ENCODE measurements around the gene KBTBD4.

The KBTBD4 gene
- total RNA-seq: 5.8 to 20.9 (median 14.2) reads per million in 18 experiments

DNA sequence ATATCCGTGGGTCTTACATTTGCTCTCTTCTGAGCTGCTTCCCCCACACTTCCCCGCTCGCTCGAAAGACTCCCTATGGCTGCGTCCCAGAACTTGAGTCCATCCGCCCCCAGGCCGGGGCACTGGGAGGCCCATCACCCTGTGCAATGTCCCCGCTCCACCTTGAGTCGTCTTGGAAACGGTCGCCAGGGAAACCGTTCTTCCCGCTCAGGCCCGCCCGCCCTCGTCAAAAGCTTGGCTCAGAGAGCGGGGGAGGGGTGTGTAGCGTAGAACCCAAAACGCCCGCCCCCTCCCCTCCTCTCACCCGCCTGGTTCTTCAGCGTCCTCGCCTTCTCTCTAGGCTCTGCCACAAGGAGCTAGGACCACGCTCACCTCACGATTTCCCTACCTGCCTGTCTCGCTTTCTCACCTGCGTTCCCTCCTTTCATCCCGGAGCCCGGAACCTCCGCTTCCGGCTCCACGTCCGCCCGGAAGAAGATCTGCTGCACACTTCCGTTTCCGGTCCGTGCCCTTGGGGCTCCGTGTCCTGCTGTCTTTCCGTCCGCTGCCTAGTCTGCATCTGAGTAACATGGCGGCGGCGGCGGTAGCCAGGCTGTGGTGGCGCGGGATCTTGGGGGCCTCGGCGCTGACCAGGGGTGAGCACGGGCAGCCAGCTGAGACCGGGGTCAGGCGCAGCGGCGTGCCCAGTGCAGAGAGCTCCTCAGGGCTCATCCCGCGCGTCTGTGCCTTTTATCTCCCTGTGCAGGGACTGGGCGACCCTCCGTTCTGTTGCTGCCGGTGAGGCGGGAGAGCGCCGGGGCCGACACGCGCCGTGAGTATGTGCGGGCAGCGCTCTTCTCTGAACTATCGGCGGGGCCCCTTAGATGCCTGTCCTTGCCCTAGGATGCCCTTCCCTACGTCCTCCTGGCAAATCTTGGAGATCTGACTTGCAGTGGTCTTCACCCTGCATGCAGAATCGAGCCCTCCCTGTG, at the start of gene KBTBD4, which contains the start of gene NDUFS3:
Gene KBTBD4 (minus strand): TSS at position 447 of the 971 bp plus-strand sequence. CDS start 19 bp downstream, at position 428.
Gene NDUFS3 (plus strand): TSS at position 551 of the 971 bp plus-strand sequence. CDS start 18 bp downstream, at position 569.
- DNase-seq: peak; percentile 90 to 91

DNA sequence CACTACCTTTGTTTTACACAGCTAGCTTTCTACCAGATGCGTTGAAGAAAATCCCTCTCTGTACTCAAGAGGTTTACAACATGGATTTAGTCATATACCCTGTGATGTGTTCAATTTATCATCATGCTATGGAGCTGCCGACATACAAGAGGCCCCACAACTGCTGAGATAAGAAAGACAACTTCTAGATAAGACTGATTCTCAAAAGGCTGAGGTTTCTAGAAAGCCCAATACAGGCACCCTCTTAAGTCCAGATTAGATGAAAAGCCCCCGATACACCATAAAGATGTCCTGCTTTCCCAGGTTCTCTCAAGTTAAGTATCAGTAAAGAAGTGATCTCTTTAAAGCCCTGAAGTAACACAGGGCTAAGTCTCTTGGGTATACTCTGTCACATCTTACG, 49.3 kb upstream of the KBTBD4 start:
- DNase-seq: no peak

GRCh38 chr11:47626234-47626633, 47.5 kb upstream of the KBTBD4 start:
- no peak for DNase-seq

- no peak for DNase-seq
Measured at GRCh38 chr11:47620836-47621378, 42.1 kb upstream of the KBTBD4 start.

DNA sequence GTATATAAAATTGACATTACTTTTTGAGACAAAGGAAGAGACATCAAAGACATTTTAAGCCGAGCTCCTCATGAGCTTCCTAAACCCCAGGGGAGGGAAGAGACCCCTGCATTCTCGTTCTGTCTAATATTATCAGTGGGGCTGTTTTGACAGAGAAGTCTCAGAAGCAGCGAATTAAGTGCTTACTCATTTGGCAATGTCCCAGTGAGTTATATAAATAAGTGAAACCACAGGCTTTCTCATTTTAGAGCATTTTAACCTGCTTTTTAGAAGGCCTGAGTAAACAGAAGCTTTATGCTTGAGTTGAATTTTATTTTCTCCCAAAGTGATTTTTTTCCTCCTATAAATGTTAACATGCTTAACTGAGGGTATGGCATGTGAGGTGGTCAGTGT, 38.6 kb upstream of the KBTBD4 start:
- no peak for DNase-seq

DNA sequence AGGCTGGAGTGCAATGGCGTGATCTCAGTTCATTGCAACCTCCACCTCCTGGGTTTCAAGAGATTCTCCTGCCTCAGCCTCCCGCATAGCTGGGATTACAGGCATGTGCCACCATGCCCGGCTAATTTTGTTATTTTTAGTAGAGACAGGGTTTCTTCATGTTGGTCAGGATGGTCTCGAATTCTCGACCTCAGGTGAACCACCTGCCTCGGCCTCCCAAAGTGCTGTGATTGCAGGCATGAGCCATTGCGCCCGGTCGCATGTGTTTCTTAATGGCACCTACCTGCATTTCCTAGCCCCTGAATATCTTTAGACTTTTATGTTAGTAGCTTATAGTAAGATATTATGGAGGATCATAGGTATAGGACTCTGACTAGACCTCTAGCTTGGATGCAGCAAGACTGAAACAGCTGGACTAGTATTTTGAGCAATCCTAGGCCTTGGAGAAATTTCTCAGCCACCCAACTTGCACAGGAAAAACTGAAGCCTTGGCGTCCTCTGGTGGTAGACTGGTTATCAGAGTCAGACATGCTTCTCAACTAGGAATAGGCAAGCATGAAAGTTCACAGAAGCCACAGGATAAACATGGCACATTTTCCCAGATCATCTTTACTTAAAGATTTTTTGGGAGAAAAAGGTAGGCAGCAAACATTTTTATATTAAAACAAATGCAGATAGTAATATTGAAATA, 38.1 kb upstream of the KBTBD4 start:
- DNase-seq: peak; percentile 67 to 84

DNA sequence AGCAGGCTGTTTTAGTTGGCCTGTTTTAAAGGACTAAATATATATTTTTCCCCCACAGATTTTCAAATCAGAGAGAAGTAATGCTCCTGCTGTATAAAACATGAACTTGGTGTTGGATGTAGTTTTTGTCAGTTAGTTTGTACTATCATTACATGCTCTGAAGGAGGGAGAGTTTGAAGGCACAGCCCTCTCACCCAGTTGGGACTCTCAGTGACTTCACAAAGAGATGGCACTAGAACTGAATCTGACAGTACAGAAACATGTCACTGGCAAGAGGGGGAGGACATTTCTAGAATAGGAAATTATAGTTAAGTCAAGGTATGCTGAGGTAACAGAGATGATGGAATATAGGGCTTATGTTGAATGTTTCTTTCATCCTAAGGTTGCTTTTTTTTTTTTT, 36.5 kb upstream of the KBTBD4 start:
- DNase-seq: no peak

DNA sequence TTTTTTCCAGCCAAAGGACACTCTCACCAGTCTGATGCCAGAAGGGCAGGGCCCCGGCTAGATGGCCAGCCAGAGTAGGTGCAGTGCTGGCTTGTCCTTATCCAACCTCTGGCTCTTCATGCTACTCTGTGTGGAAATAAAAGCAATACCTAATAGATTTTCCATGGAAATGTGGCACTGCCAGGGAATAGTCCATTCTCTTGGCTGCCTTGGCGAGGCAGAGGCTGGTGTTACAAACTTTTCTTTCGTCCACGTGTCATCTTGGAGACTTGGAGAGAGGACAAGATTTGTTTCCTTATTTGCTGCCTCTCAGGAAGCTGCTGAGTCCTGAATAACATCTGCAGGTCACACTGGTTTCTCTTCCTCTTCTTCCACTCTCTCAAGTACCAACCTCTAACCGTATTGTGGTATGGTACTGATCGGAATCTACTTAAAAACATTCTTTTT, 32.6 kb upstream of the KBTBD4 start:
- peak; percentile 62 to 73 for DNase-seq

- no peak for DNase-seq
Measured at GRCh38 chr11:47609675-47610074, 30.9 kb upstream of the KBTBD4 start.

- peak in 1 of 2 donors; percentile 14 for DNase-seq
Measured at GRCh38 chr11:47607380-47607779, 28.6 kb upstream of the KBTBD4 start.

DNA sequence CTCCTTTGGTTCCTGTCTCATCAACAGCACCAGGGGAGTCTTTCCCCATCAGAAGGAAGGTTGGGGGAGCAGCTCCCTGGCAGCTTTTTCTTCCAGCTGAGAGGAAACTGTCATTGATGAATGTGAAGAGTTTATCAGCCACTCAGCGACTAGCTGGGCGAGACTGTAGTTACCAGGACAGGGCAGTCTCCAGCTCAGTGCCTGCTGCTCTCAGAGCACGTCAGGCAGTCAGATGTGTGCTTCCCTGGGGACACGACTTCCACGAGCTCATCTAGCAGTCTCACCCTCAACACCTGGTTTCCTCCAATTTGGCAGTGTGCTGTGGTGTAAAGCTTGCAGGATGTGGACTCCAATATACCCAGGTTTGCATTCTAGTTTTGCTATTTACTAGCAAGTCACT, 28.0 kb upstream of the KBTBD4 start:
- DNase-seq: no peak

- no peak for DNase-seq
Measured at GRCh38 chr11:47605921-47606320, 27.2 kb upstream of the KBTBD4 start.

DNA sequence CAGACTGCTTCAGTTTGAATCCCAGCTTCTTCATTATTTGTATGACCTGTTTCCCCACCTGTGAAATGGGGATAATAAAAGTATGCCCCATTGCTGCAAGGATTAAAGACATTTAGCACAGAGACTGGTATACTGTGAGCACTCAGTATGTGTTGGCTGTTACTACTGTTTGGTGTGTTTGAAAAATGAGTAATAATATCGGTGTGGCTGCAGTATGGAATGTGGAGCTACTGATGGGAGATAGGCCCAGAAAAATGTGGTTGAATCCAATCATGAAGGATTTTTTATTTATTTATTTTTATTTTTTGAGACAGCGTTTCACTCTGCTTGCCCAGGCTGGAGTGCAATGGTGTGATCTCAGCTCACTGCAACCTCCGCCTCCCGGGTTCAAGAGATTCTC, 24.5 kb upstream of the KBTBD4 start:
- no peak for DNase-seq

GRCh38 chr11:47599902-47600301, 21.1 kb upstream of the KBTBD4 start:
- no peak for DNase-seq

- DNase-seq: no peak
Measured at GRCh38 chr11:47595967-47596366, 17.2 kb upstream of the KBTBD4 start.

- DNase-seq: no peak
Measured at GRCh38 chr11:47595029-47595428, 16.3 kb upstream of the KBTBD4 start.

DNA sequence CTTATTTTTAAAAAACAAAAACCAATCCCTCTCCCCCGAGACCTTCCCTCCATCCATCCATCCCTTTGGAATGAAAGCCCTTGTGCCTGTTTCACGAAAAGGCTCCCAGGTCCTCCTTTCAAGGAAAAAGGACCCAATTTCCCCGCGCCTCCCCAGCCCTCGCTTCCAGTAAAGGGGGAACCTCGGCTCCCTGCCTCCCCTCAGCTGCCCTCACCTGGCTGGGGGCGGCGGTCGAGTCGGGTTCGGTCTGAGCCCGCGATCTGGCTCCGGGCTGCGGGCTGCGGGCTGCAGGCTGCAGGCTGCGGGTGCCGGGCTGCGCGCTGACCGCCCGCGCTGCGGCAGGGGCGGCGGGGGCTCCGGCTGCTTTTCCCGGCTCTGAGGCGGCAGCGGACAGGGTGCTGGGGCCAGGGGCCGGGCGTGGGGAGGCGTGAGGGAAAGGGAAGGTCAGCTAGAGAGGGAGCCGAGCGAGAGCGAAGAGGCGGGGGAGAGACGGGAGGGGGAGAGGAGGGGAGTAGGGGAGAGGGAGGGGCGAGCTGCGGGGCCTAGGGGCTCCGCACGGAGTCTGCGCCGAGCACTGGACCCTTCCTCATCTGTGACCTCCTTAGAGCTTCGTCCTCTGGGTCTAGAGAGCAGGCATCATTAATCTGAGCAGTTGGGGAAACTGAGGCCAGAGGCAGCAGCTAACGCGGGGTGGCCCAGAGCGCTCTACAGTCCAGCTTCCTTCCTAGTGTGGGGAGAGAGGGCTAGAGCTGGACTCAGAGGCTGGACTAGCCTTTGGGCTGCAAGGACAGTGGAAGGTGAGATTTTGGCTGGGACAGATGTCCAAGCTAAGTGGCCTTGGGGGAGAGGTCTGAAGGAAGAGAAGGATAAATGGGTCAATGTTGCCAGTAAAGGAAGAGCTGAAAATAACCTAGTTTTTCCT, 15.4 kb upstream of the KBTBD4 start, which contains the start of gene C1QTNF4:
Gene C1QTNF4 (minus strand): TSS at position 478 of the 922 bp plus-strand sequence. CDS start 3,601 bp downstream, outside the sequence.
- DNase-seq: no peak

GRCh38 chr11:47593492-47593933, 14.7 kb upstream of the KBTBD4 start:
- no peak for DNase-seq

DNA sequence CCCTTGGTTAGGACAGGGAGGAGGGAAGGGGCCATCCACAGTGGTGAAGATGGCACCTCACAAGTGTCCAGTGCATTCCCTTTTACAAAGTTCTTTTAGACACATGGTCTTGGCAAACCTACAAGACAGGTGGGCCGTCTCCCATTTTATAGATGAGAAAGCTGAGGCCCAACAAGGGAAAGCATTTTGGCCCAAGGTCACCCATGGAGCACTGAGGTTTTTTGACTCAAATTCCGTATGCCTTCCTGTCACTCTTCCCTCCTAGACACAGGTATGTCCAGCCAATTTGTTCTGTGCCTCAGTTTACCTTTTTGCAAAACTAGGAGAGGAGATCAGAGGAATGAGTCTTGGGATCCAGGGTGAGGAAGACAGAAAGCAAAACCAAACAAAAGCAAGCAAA, 14.2 kb upstream of the KBTBD4 start:
- DNase-seq: no peak

DNA sequence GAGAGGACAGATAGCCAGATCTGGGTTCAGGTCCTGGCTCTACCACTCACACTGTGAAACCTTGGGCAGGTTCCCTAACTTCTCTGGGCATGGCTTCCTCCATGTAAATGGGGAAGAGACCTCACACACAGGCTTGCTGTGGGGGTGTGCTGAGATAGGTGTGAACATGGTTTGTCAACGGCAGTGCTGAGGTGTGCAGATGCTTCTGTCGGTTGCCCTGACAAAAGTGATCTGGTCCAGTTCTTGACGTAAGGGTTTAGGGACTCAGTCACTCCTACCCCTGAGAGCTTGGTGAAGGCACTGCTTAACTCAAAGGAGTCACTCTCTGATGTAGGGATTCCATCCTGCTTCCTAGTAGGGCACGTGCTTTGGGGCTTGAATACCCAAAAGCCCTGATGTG, 13.5 kb upstream of the KBTBD4 start:
- DNase-seq: peak in 1 of 2 donors; percentile 13

- DNase-seq: no peak
Measured at GRCh38 chr11:47591764-47592163, 13.0 kb upstream of the KBTBD4 start.
